Panc1 (cell line): ENCODE results near the gene FGFRL1. TPM values are rescaled to one million over a fixed set of nuclear protein-coding genes. Genes with fewer than 3 reads are reported as not detected.
A peak's percentile ranks its signal among the peaks of the same experiment; 100 is the strongest.

Source experiments
- ATAC-seq: fragments of 200-7000 bp; cut with Tn5 transposase; 2 replicates; pipeline ENCODE4 v1.9.1; 2020; ENCODE audit warnings: mild to moderate bottlenecking, moderate library complexity
- BruUV-seq: library from RNA; stranded (reverse); fragments of 400-500 nt; replicated peaks from 2 replicates; lab custom pipeline; 2021; lab: Mats Ljungman, UMichigan
- CTCF ChIA-PET: fragments of 300-600 bp; sonication (Branson Sonifier 250); formaldehyde crosslinking; loops from one replicate; lab custom pipeline; 2022; ENCODE audit warnings: antibody characterized with exemption; lab: Charles Lee
- POLR2A ChIA-PET: fragments of 300-600 bp; sonication (Branson Sonifier 250); formaldehyde crosslinking; loops from one replicate; lab custom pipeline; 2022; ENCODE audit warnings: antibody characterized with exemption; lab: Charles Lee
- DNase-seq: peaks from one replicate; pipeline ENCODE4 v3.0.0-alpha.2; 2010; ENCODE audit warnings: low read depth, low spot score
- H3K27ac ChIP-seq: 2 replicates; pipeline ENCODE4 v1.5.1; 2011; ENCODE audit warnings: mild to moderate bottlenecking, low read length, inconsistent platforms
- H3K27me3 ChIP-seq: fragments of 200-500 bp; sonication (Bioruptor generic); 2 replicates; pipeline ENCODE4 v1.6.0; 2014; ENCODE audit warnings: low read length, inconsistent platforms; ENCODE audit not compliant: control insufficient read depth, insufficient read depth
- H3K36me3 ChIP-seq: fragments of 200-500 bp; sonication (Bioruptor generic); 2 replicates; pipeline ENCODE4 v1.5.1; 2014; ENCODE audit warnings: inconsistent platforms, mild to moderate bottlenecking, low read length, moderate library complexity; ENCODE audit not compliant: control insufficient read depth, insufficient read depth
- H3K4me1 ChIP-seq: 2 replicates; pipeline ENCODE4 v1.5.1; 2011; ENCODE audit warnings: inconsistent platforms, mild to moderate bottlenecking, low read length, moderate library complexity; ENCODE audit not compliant: control insufficient read depth, insufficient read depth
- H3K4me3 ChIP-seq, 2 experiments: 2 replicates each; pipeline ENCODE4 v1.5.1; 2011 to 2012; ENCODE audit warnings: low read depth in 2 of 2, low read length in 2 of 2, mild to moderate bottlenecking in 2 of 2, inconsistent platforms in 1 of 2, moderate library complexity in 1 of 2
- H3K9me3 ChIP-seq: fragments of 200-500 bp; sonication (Bioruptor generic); 2 replicates; pipeline ENCODE4 v1.5.1; 2014; ENCODE audit warnings: low read depth, mild to moderate bottlenecking, inconsistent platforms, low read length, moderate library complexity; ENCODE audit not compliant: control insufficient read depth, insufficient read depth
- POLR2AphosphoS5 ChIP-seq: IDR thresholded peaks from 2 replicates; pipeline ENCODE4 v1.6.1; 2012; ENCODE audit warnings: mild to moderate bottlenecking, low read depth, low read length, moderate library complexity
- SIN3A ChIP-seq: IDR thresholded peaks from 2 replicates; pipeline ENCODE4 v1.6.1; 2012; ENCODE audit warnings: low read depth, mild to moderate bottlenecking, low read length, moderate library complexity, borderline replicate concordance; ENCODE audit not compliant: insufficient read depth
- TCF7L2 ChIP-seq: IDR thresholded peaks from 2 replicates; pipeline ENCODE4 v1.6.1; 2011; ENCODE audit warnings: mild to moderate bottlenecking, low read depth, low read length, inconsistent platforms
- in situ Hi-C: cut with HindIII; loops from 2 replicates; pipeline ENCODE4 v1.10.0; 2016; ENCODE audit warnings: low sequenced_read_pairs, low pct_unique_long_range_greater_than_20kb
- intact Hi-C: fragments of 100-400 bp; cut with micrococcal nuclease; formaldehyde crosslinking; loops from one replicate; pipeline ENCODE4 v1.10.0; 2022; ENCODE audit not compliant: unreplicated experiment
- total RNA-seq: library from RNA; stranded (reverse); gene quantifications from one replicate; pipeline ENCODE4 v1.2.1, GENCODE V29; 2021; ENCODE audit not compliant: unreplicated experiment
- TF ChIP-seq, protein P1 (sequence below): fragments of 450-650 bp; IDR thresholded peaks from 2 replicates; pipeline ENCODE4 v1.5.1; 2017; ENCODE audit warnings: mild to moderate bottlenecking
- TF ChIP-seq, protein P2 (sequence below), 2 experiments: IDR thresholded peaks; 2 replicates each; pipeline ENCODE4 v1.6.1; 2011 to 2012; ENCODE audit warnings: low read depth in 2 of 2, control low read depth in 1 of 2, low read length in 1 of 2, mild to moderate bottlenecking in 1 of 2, moderate library complexity in 1 of 2; ENCODE audit not compliant: insufficient read depth in 1 of 2

The FGFRL1 gene
- total RNA-seq, 1 experiment from 2014 or later = 43.1 TPM

DNA sequence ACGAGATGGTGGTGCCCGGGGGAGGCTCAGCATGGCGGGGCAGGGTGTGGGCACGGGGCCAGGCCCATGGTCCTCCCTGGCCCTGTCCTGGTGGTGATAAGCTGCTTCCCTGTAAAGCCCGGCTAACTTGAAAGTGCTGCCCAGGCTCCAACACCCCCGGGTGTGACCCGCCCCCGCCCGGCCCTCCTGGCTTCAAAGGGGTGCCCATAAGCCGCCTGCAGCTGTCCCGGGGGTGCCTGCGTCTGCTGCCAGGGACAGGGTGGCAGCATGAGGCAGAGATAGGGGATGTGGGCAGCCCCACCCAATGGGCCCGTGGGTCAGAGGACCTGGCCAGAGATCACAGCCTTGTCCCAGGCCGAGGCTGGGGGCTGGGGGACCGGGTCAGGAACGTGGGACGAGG is 18.1 kb downstream of the FGFRL1 start:
- ATAC-seq (no peak), DNase-seq (no peak)
- Histone ChIP-seq H3K4me1 (peaks cover 13% of the 10 kb centered on the region), H3K36me3 (no peaks in the 10 kb centered on the region), H3K9me3 (no peaks in the 10 kb centered on the region), H3K4me3 (no peak overlapping the region), H3K27me3 (no peaks in the 10 kb centered on the region), H3K27ac (no peak overlapping the region)
- ChIA-PET POLR2A (no interaction called here), CTCF (no interaction called here)
- intact Hi-C loops (no loop called here), in situ Hi-C loops (no loop called here)
- BruUV-seq = no TSS peak
- TF ChIP-seq SIN3A = no peak
- TF ChIP-seq, protein P1, sequence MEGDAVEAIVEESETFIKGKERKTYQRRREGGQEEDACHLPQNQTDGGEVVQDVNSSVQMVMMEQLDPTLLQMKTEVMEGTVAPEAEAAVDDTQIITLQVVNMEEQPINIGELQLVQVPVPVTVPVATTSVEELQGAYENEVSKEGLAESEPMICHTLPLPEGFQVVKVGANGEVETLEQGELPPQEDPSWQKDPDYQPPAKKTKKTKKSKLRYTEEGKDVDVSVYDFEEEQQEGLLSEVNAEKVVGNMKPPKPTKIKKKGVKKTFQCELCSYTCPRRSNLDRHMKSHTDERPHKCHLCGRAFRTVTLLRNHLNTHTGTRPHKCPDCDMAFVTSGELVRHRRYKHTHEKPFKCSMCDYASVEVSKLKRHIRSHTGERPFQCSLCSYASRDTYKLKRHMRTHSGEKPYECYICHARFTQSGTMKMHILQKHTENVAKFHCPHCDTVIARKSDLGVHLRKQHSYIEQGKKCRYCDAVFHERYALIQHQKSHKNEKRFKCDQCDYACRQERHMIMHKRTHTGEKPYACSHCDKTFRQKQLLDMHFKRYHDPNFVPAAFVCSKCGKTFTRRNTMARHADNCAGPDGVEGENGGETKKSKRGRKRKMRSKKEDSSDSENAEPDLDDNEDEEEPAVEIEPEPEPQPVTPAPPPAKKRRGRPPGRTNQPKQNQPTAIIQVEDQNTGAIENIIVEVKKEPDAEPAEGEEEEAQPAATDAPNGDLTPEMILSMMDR = no peak
- no peak for TF ChIP-seq POLR2AphosphoS5
- no peak for TF ChIP-seq TCF7L2
- TF ChIP-seq, protein P2, sequence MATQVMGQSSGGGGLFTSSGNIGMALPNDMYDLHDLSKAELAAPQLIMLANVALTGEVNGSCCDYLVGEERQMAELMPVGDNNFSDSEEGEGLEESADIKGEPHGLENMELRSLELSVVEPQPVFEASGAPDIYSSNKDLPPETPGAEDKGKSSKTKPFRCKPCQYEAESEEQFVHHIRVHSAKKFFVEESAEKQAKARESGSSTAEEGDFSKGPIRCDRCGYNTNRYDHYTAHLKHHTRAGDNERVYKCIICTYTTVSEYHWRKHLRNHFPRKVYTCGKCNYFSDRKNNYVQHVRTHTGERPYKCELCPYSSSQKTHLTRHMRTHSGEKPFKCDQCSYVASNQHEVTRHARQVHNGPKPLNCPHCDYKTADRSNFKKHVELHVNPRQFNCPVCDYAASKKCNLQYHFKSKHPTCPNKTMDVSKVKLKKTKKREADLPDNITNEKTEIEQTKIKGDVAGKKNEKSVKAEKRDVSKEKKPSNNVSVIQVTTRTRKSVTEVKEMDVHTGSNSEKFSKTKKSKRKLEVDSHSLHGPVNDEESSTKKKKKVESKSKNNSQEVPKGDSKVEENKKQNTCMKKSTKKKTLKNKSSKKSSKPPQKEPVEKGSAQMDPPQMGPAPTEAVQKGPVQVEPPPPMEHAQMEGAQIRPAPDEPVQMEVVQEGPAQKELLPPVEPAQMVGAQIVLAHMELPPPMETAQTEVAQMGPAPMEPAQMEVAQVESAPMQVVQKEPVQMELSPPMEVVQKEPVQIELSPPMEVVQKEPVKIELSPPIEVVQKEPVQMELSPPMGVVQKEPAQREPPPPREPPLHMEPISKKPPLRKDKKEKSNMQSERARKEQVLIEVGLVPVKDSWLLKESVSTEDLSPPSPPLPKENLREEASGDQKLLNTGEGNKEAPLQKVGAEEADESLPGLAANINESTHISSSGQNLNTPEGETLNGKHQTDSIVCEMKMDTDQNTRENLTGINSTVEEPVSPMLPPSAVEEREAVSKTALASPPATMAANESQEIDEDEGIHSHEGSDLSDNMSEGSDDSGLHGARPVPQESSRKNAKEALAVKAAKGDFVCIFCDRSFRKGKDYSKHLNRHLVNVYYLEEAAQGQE (IDR thresholded peaks at IDR 0.05; ENCODE audit: insufficient read depth in 1 of 2, low read depth in 2 of 2, low read length in 1 of 2) = no peak

DNA sequence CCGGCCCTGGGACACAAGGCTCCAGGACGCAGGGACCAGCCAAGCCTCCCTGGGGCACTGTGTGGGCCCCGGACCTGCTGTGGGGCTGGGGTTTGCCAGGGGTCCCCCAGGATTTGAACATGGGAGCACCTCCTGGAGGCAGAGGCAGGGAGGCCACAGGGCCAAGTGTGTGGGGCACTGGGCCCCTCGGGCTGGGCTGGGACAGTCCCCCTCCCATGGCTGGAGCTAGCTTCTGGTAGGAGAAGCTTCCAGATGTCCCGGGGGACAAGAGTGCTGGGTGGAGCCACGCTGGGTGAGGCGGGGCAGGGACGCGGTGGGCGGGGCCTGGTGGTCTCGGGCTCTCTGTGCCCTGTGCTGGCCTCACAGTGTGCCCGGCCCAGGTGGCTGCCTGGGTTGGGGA is 18.6 kb downstream of the FGFRL1 start:
- in situ Hi-C loops = no loop called here
- BruUV-seq = no TSS peak
- ATAC-seq (peak; percentile 52), DNase-seq (no peak)
- ChIA-PET POLR2A (no interaction called here), CTCF (no interaction called here)
- Histone ChIP-seq H3K4me3 (no peak overlapping the region), H3K36me3 (no peaks in the 10 kb centered on the region), H3K27ac (no peak overlapping the region), H3K27me3 (no peaks in the 10 kb centered on the region), H3K4me1 (peaks cover 13% of the 10 kb centered on the region), H3K9me3 (no peaks in the 10 kb centered on the region)
- no peak for TF ChIP-seq TCF7L2
- TF ChIP-seq POLR2AphosphoS5 = no peak
- intact Hi-C loops = no loop called here

DNA sequence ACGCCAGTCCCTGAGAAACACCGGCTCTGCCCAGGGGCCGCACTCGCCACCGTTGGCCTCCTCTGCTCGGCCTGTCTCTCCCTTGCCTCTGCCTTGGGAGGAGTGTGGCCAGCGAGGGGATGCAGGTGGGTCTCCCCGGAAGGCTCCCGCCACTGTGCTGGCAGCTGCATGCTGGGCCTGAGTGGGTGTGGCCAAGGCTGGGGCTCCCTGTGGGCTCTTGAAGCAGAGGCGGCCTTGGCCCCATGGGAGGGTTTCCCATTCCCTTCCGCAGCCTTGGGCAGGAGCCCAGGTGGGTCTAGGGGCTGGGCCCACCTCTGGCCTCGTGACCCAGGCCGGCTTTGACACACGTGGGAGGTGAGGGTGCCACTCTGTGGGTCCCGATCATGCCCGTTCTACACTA is 19.1 kb downstream of the FGFRL1 start:
- POLR2A ChIA-PET = interaction anchor here (0.6 kb wide), 1 partner anchor 22 kb away, joined by 4 read pairs; no protein-coding TSS in a partner anchor
- Histone ChIP-seq H3K9me3 (no peaks in the 10 kb centered on the region), H3K4me1 (peaks cover 13% of the 10 kb centered on the region), H3K4me3 (no peak overlapping the region), H3K36me3 (no peaks in the 10 kb centered on the region), H3K27me3 (no peaks in the 10 kb centered on the region), H3K27ac (no peak overlapping the region)
- ATAC-seq (peak; percentile 11; the same call in 1 of the 2 replicates), DNase-seq (no peak)
- no peak for TF ChIP-seq SIN3A
- no peak for TF ChIP-seq TCF7L2
- TF ChIP-seq, protein P2 (IDR thresholded peaks at IDR 0.05; ENCODE audit: insufficient read depth in 1 of 2, low read depth in 2 of 2, low read length in 1 of 2) = no peak
- TF ChIP-seq POLR2AphosphoS5 = no peak
- TF ChIP-seq, protein P1 = no peak
- intact Hi-C loops = no loop called here
- CTCF ChIA-PET = no interaction called here
- BruUV-seq = no TSS peak
- in situ Hi-C loops = no loop called here
